ENCODE data around the gene MYF5. TPM values are rescaled to one million over a fixed set of nuclear protein-coding genes. Genes with fewer than 3 reads are reported as not detected.

Gene MYF5
- total RNA-seq, 1 donor from 2014 or later = not detected

GRCh38 chr12:80679346-80680131, 37.2 kb upstream of the MYF5 start:
- Mint-ChIP-seq H3K27ac (ENCODE audit: unreplicated experiment) (no peak overlapping the region), H3K4me3 (ENCODE audit: unreplicated experiment) (no peak overlapping the region), H3K9me3 (ENCODE audit: unreplicated experiment) (no peaks in the 10 kb centered on the region), H3K36me3 (ENCODE audit: low read depth, unreplicated experiment) (no peaks in the 10 kb centered on the region), H3K27me3 (ENCODE audit: unreplicated experiment) (no peaks in the 10 kb centered on the region), H3K4me1 (ENCODE audit: unreplicated experiment) (peaks cover 3% of the 10 kb centered on the region)
- no peak for DNase-seq (ENCODE audit: low spot score)
- no peak for TF ChIP-seq CTCF (IDR thresholded peaks at IDR 0.05; ENCODE audit: unreplicated experiment)

GRCh38 chr12:80681287-80681686, 35.4 kb upstream of the MYF5 start:
- TF ChIP-seq CTCF (IDR thresholded peaks at IDR 0.05; ENCODE audit: unreplicated experiment) = no peak
- Mint-ChIP-seq H3K27ac (ENCODE audit: unreplicated experiment) (no peak overlapping the region), H3K4me1 (ENCODE audit: unreplicated experiment) (peaks cover 3% of the 10 kb centered on the region), H3K4me3 (ENCODE audit: unreplicated experiment) (no peak overlapping the region), H3K9me3 (ENCODE audit: unreplicated experiment) (no peaks in the 10 kb centered on the region), H3K27me3 (ENCODE audit: unreplicated experiment) (no peaks in the 10 kb centered on the region), H3K36me3 (ENCODE audit: low read depth, unreplicated experiment) (no peaks in the 10 kb centered on the region)
- DNase-seq (ENCODE audit: low spot score) = no peak

- TF ChIP-seq CTCF (IDR thresholded peaks at IDR 0.05; ENCODE audit: unreplicated experiment) = no peak
- no peak for DNase-seq (ENCODE audit: low spot score)
- peaks cover 3% of the 10 kb centered on the region for H3K4me1 Mint-ChIP-seq (ENCODE audit: unreplicated experiment)
- no peak overlapping the region for H3K4me3 Mint-ChIP-seq (ENCODE audit: unreplicated experiment)
- no peak overlapping the region for H3K27ac Mint-ChIP-seq (ENCODE audit: unreplicated experiment)
- H3K9me3 Mint-ChIP-seq (ENCODE audit: unreplicated experiment) = no peaks in the 10 kb centered on the region
- no peaks in the 10 kb centered on the region for H3K36me3 Mint-ChIP-seq (ENCODE audit: low read depth, unreplicated experiment)
- no peaks in the 10 kb centered on the region for H3K27me3 Mint-ChIP-seq (ENCODE audit: unreplicated experiment)
Observed at GRCh38 chr12:80681786-80682185, 34.9 kb upstream of the MYF5 start.

- no peaks in the 10 kb centered on the region for H3K9me3 Mint-ChIP-seq (ENCODE audit: unreplicated experiment)
- no peak overlapping the region for H3K4me3 Mint-ChIP-seq (ENCODE audit: unreplicated experiment)
- no peaks in the 10 kb centered on the region for H3K27me3 Mint-ChIP-seq (ENCODE audit: unreplicated experiment)
- TF ChIP-seq CTCF (IDR thresholded peaks at IDR 0.05; ENCODE audit: unreplicated experiment) = no peak
- DNase-seq (ENCODE audit: low spot score) = no peak
- no peaks in the 10 kb centered on the region for H3K36me3 Mint-ChIP-seq (ENCODE audit: low read depth, unreplicated experiment)
- H3K27ac Mint-ChIP-seq (ENCODE audit: unreplicated experiment) = no peak overlapping the region
- peaks cover 3% of the 10 kb centered on the region for H3K4me1 Mint-ChIP-seq (ENCODE audit: unreplicated experiment)
Observed at GRCh38 chr12:80684077-80684495, 32.6 kb upstream of the MYF5 start.

- peaks cover 4% of the 10 kb centered on the region for H3K4me1 Mint-ChIP-seq (ENCODE audit: unreplicated experiment)
- TF ChIP-seq CTCF (IDR thresholded peaks at IDR 0.05; ENCODE audit: unreplicated experiment) = no peak
- no peaks in the 10 kb centered on the region for H3K9me3 Mint-ChIP-seq (ENCODE audit: unreplicated experiment)
- H3K4me3 Mint-ChIP-seq (ENCODE audit: unreplicated experiment) = no peak overlapping the region
- no peak overlapping the region for H3K27ac Mint-ChIP-seq (ENCODE audit: unreplicated experiment)
- no peaks in the 10 kb centered on the region for H3K36me3 Mint-ChIP-seq (ENCODE audit: low read depth, unreplicated experiment)
- no peak for DNase-seq (ENCODE audit: low spot score)
- no peaks in the 10 kb centered on the region for H3K27me3 Mint-ChIP-seq (ENCODE audit: unreplicated experiment)
Observed at GRCh38 chr12:80690090-80690489, 26.6 kb upstream of the MYF5 start.
